Activated CD4-positive, alpha-beta T cell treated with anti-CD3 and anti-CD28 coated beads, Interleukin-2, Interleukin-6, amounts not matched to agents 100 ng/mL and 50 ng/mL, durations not matched to agents 16 hours and 8 hours (primary cell): ENCODE measurements around the gene ITGAX.

Source experiments
- DNase-seq: peaks from one replicate; pipeline ENCODE4 v3.0.0-alpha.2; 2020

ITGAX gene

DNA sequence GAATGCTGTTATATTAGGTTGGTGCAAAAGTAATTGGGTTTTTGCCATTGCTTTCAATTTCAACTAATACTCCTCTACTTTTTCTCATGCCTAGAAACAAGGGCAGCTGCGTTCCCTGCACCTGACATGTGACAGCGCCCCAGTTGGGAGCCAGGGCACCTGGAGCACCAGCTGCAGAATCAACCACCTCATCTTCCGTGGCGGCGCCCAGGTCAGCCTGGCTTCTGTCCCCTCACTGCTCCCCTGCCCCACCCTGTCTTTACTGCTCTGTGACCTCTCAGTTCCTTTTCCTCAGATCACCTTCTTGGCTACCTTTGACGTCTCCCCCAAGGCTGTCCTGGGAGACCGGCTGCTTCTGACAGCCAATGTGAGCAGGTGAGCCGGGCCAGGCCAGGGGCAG is 21.7 kb downstream of the ITGAX start:
- DNase-seq, result no peak

DNA sequence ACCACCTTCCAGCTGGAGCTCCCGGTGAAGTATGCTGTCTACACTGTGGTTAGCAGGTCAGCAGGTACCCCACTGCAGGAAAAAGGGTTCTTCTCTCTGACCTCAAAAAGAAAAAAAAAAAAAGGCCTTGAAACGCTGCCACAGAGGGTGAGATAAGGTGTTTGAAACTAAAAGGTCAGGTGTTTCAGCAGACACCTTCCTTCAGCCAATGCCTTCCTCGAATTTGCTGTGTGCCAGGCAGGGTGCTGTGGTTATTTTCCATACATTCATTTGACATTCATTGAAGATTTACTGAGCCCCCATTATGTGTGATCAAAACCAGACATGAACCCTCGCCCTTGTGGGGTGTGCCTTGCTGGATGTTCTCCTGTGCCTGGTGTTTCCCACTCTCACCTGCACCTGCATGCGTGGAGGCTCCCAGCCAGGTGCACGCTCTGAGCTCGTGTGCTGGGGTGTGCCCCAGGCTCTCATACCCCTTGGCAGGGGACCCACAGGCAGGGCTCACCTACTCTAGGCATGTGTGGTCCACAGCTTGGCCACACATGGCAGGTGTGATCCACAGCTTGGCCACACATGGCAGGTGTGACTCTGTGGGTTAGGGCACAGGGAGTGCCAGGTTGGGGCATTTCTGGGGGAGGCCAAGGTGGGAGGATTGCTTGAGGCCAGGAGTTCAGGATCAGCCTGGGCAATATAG is 22.4 kb downstream of the ITGAX start:
- no peak for DNase-seq

DNA sequence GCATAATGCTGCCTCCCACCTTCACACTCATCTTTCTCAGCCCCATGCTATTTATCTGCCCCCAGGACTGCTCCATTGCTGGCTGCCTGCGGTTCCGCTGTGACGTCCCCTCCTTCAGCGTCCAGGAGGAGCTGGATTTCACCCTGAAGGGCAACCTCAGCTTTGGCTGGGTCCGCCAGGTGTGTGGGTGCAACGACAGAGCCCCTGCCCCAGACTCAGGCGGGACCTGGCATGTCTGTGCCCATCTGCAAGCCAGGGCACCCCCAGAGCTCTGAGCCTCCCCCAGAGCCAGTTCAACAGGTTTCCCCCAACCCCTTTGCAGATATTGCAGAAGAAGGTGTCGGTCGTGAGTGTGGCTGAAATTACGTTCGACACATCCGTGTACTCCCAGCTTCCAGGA is 25.2 kb downstream of the ITGAX start:
- no peak for DNase-seq

DNA sequence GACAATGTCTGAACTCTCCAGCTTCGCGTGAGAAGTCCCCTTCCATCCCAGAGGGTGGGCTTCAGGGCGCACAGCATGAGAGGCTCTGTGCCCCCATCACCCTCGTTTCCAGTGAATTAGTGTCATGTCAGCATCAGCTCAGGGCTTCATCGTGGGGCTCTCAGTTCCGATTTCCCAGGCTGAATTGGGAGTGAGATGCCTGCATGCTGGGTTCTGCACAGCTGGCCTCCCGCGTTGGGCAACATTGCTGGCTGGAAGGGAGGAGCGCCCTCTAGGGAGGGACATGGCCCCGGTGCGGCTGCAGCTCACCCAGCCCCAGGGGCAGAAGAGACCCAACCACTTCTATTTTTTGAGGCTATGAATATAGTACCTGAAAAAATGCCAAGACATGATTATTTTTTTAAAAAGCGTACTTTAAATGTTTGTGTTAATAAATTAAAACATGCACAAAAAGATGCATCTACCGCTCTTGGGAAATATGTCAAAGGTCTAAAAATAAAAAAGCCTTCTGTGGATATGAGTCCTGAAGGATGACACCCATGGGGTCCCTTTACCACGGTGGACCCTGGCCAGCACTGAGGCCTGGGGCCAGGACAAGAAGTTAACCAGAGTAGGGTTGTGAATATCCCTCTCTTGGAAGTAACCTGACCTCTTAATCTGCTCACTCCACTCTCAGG is 27.6 kb downstream of the ITGAX start:
- DNase-seq, result peak; percentile 75

DNA sequence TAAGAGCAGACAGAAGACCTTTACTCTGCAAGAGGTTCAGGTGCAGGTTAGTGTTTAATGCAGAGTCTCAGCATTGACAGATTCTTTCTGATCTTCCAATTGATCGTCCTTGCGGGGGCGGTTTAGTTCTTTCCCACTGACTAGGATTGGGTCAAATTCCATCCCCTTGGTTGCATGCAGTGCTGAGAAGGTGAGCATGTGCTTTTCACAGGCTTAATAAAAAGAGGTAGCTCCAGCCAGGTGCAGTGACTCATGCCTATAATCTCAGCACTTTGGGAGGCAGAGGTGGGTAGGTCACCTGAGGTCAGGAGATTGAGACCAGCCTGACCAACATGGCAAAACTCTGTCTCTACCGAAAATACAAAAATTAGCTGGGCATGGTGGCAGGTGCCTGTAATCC is 30.7 kb downstream of the ITGAX start:
- DNase-seq, result no peak

DNA sequence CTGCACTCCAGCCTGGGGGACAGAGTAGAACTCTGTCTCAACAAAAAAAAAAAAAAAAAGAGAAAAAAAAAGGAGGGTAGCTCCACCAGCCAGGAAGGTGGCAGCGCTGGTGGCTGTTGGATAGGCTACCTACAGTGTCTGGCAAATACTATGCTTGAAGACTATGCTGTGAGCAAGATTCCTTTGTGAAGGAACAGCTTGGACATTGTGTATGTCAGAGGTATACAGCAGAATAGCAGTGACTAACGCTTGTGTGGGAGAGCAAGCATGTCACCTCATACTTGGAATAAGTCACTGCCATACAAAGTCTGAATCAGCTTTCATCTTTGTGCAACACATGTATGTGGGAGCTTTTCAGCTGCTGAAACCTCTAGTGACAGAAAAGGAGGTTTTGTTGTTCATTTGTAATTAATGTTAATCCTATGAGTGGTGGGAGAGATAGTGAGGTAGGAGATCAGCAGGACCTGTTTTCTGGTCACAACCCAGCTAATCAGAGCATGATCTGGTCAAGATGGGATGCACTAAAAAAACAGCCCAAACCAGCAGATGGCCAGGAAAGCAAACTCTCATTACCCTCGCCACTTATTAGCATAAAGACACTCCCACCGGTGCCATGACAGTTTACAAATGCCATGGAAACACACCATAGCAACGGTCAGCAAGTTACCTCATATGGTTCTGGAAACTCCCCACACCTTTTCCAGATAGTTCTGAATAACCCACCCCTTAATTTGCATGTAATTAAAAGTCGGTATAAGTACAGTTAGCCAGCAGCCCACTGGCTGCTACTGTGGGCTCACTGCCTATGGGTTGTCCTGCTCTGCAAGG is 31.4 kb downstream of the ITGAX start:
- DNase-seq, result peak; percentile 41

DNA sequence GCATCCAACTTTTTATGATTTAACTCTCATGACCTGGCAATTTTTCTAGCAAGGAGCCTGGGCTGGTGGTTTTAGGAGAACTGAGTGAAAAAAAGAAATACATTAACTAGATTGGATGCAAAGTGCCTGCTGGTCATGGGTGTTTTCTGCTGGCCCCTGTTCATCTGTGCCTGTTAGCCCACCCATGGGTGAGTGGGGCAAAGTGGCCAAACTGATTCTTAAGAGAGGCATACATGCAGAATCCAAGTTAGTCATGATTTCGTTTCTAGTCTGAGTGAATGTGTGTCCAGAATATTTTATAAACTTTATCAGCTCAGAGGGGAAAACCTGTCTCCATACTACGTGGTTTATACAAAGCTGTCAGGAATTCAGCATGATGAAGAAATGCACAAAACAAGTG is 33.6 kb downstream of the ITGAX start:
- DNase-seq, result no peak

DNA sequence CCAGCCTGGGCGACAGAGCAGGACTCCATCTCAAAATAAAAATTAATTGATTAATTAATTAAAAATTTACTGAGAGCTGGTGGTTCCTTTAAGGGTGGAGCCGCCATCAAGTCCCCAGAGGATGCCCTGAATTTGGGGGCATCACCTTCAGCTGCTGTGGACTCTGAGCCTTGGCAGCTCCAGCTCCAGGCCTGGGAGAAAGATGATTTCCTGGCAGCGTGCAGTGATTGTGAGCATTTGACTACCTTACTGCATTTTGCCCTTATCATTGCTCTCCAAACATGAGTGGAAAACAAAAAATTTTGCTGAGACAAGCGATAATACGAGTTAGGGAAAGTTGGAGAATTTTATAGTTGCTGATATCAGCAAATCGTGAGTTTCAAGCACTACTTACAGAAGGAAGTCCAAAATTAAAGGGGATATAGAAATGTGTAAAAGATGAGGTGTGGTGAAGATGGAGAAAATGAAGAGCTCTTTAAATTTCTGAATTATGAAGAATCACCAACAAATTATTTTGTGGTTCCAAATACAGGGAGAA is 35.6 kb downstream of the ITGAX start:
- DNase-seq, result no peak

DNA sequence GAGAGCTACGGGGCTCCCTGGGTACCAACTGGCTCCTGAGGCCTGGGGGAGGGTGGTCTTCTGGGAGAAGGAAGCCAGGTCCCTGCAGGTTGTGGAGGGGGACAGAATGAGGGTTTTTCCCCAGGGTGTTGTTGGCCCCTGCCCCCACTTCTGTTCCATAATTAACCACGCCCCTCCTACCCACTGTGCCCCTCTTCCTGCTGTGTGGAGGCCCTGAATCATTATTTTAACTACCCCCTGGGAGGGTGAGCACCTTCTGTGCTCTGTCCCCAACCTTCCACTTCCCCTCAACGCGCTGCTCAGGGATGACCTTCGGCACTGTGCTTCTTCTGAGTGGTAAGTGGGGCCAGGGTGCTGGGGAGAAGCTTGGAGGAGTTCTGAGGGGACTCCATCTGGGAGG is 38.1 kb downstream of the ITGAX start, which contains the start of gene ITGAD:
Gene ITGAD, plus strand, starts transcription at position 280 of the 400 bp plus-strand sequence. Its CDS starts 26 bp downstream, at position 306.
- no peak for DNase-seq

DNA sequence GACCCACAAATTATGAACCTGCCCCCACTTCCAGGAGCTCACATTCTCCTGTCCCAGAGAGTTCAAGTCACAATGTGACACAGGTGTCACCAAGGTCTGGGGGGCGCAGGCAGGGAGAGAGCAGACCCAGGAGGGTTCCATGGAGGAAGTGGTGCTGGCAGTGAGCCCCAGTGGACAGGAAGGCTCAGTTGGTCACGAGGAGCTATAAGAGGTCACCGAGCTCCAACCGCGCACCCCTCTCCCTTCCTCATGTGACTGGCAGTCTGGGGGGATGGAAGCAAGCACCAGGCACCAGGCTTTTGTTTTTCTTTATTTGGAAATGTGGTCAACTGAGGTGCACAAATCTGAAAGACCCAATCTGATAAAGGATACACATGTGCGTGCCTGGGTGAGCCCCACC is 40.7 kb downstream of the ITGAX start:
- no peak for DNase-seq

DNA sequence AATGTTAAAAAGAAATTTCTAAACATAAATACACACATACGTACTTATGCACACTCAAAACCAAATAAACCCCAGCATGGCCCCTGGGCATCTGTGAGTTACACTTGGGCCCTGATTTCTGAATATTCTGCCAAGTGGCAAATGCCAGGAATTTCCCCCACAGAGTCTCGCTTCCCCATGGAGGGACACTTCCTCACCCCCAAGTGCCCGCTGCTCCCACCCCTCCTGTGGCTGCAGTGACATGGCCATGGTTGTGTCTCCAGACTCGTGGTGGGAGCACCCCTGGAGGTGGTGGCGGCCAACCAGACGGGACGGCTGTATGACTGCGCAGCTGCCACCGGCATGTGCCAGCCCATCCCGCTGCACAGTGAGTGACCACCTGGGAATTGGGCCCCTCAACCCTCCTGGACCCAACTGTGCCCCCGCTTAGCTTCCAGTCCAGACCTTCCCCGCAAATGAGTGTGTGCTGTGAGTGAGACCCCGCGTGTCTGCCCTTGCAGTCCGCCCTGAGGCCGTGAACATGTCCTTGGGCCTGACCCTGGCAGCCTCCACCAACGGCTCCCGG is 42.2 kb downstream of the ITGAX start:
- DNase-seq, result no peak

DNA sequence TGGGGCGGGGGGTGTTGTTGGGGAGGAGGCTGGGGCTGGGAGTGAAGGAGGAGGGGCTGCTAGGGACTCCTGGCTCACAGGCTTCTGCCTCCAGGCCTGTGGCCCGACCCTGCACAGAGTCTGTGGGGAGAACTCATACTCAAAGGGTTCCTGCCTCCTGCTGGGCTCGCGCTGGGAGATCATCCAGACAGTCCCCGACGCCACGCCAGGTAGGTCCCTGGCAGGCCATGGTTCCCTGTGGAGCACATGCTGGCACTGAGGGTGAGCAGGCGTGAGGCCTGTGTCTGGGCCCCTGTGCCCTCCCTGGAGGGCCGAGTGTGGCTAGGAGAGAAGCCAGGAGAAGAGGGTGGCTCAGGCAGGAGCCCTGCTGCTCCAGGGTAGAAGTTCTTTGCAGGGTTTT is 42.7 kb downstream of the ITGAX start:
- no peak for DNase-seq

DNA sequence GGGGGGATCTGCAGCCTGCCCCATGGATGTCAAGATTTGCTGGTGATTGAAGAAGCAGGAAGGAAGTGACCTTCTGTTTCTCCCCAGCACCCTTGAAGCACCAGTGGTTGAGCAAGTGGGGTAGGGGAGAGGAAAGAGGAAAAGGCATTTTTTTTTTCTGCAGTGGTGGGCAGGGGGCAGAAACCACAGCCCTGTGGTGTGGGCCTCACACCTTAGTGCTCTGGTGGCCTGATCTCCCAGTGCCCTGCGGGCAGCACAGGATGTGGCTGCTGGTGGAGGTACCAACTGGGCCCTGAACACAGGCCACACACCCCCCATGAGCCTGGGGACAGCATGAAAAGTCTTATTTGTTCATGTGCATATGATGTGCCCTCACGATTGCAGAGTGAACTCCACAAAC is 45.2 kb downstream of the ITGAX start:
- DNase-seq, result peak; percentile 27

DNA sequence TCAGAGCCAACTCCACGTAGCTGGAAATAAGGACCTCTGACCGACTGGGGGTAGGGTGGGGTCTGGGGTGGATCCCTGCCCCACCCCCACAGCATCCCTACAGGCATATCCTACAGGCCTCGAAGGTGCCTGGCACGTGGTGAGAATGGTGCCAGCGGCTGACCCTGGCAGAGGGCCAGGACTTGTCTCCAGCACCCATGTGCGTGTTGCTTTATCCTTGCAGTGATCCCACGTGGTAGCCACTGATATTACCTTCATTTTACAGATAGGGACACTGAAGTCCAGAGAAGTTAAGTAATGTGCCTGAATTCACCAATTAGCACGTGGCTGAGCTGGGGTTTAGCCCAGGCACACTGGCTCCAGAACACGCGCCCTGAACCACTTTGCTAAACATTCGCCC is 46.5 kb downstream of the ITGAX start:
- DNase-seq, result no peak

DNA sequence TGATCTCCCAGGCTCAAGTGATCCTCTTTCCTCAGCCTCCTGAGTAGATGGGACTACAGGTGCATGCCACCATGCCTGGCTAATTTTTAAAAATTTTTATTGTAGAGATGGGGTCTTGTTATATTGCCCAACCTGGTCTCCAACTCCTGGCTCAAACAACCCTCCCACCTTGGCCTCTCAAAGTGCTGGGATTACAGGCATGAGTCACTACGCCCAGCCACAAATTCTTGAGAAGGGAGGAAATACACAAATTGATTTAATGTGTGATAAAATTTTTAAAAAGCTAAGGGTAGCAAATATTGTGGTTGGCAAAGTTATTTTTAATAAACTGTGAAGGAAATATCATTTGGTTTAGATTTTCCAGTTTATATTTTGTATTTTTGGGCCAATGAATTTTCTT is 47.7 kb downstream of the ITGAX start:
- DNase-seq, result no peak

DNA sequence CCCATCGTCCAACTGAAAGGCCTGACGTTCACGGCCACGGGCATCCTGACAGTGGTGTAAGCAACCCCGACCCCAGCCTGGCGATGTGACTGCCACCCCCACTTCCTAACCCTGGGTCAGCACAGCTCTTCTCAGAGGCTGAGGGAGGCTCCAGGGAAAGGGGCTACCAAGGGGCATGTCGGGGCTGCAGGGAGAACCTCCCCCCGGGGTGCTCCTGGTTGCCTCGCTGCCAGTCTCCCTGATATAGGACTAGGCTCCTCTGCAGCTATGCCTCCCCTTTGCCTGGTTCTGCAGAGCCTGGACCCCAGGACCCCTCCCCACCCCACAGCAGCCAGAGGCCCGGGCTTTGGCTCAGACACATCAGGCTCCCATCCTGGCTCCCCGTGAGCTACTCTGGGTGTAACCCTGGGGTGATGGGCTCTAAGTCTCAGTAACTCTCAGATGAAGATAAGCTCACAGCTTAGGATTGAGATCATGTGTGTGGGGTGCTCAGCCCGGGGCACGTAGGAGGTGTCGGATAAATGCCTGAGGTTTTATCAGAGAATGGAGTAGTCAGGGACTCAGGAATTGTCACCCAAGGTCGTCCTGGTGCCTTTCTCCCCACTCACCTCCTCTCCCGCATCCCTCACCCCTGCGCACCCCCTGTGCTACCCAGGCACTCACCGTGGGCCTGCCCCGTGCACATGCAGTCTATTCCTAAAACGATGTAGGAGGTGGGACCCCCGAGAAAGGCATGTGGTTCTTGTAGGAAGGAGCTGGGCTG is 48.8 kb downstream of the ITGAX start:
- no peak for DNase-seq

DNA sequence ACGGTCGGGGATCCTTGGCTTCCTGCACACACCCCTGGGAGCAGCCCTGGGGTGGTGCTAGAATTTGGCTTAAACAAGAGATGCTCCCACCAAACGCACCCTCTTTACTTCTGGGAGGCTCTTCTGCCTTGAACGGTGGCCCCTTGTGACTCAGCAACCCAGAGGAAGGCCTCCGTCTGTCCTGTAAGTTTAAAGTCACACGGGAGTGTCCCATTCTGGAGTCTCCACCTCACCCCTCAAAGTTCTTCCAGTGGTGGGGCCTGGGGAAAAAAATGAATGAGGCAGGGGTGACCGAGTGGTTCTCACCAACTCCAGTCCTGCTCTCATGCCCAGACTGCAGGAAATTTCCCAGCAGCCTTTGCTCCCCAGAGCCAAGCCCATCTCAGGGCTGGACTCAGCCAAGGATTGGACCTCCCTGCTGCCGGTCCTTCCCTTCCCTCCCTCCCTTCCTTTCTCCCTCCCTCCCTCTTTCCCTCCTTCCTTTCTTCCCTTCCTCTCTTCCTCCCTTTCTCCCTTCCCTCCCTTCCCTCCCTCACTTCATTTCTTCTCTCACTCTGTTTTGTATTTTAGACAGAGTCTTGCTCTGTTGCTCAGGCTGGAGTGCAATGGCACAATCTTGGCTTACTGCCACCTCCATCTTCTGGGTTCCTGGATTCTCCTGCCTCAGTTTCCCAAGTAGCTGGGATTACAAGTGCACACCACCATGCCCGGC is 49.5 kb downstream of the ITGAX start:
- no peak for DNase-seq

DNA sequence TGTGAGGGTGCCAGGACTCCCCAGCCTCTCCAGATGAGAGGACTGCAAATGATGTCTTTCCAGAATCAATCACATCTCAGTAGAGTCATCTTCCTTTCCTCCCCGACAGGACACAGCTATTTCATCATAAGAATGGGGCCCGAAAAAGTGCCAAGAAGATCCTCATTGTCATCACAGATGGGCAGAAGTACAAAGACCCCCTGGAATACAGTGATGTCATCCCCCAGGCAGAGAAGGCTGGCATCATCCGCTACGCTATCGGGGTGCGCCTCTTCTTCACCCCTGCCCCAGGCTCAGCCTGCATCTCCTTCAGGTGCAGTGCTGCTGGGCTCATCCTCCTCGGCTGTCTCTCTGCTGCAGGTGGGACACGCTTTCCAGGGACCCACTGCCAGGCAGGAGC is 52.4 kb downstream of the ITGAX start:
- DNase-seq, result no peak

DNA sequence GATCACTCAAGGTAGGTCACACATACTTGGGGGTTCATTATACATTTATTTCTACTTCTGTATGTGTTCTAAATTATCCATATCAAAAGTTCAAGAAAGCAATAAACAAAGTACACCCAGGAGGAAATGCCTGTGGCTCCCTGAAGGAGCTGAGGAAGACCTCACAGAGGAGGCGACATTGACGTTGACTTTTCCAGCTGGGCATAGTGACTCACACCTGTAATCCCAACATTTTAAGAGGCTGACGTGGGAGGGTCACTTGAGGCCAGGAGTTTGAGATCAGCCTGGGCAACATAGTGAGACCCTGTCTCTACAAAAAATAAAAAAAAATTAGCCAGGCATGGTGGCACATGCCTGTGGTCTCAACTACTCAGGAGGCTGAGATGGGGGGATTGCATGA is 54.5 kb downstream of the ITGAX start:
- DNase-seq, result no peak

DNA sequence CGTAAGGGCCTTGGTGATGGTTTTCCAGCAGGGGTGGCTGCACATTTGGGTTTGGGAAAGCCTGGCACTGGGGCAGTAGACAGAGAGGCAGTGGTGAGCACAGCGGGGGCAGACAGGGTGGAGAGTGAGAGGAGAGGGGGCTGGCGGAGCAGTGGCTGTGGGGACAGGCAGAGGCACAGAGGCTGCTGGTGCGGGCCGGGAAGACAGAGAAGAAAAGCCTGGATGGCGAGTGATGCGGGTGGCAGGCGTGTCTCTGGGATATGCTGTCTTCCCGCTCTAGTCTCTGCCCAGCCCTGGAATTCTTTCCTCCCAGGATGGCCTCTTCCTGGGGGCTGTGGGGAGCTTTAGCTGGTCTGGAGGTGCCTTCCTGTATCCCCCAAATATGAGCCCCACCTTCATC is 55.1 kb downstream of the ITGAX start:
- DNase-seq, result no peak

DNA sequence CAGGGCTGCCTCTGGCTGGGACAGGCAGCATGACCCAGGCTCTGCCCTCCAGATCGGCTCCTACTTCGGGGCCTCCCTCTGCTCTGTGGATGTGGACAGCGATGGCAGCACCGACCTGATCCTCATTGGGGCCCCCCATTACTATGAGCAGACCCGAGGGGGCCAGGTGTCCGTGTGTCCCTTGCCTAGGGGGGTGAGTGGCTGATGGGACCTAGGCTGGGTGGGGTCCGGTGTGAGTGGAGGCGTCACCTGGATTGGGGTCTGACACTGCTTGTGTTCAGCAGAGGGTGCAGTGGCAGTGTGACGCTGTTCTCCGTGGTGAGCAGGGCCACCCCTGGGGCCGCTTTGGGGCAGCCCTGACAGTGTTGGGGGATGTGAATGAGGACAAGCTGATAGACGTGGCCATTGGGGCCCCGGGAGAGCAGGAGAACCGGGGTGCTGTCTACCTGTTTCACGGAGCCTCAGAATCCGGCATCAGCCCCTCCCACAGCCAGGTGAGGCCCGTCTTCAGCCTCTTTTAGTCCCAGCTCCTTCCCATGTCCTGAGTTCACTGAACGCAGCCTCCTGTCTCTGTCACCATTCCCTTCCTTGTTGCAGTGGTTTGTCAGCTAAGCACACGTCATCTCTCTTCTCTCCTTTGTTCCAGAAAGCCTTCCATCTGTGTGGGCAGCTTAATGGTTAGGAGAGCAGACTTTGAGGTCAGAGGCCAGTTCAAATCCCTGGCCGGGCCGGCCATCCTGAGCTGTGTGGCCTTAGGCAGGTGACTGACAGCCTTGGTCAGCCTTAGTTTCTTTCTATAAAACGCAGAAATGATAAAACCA is 56.3 kb downstream of the ITGAX start:
- DNase-seq, result no peak
